Measurements from ENCODE around the gene BTNL9.

The BTNL9 gene

DNA sequence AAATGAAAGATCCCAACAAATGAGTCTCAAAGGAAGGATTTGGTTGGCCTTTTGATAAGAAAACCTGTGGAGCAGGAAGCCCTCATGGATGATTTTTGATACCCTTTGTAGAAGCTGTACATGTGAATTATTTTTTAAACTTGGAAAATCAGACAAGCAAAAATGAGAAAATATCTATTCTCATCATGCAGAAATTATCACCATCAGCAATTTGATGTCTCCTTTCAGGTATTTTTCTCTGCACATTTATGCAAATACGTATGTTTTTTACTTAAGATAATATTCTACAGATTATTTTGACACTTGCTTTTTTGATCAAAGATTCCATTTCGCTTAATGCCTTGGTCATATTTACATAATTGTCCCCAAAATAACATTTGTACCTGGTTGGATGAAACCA lies 7.2 kb downstream of the BTNL9 start:
- no peaks in the 10 kb centered on the region for H3K9me3 Mint-ChIP-seq
- no peaks in the 10 kb centered on the region for H3K36me3 Mint-ChIP-seq (ENCODE audit: low read depth)
- no peak overlapping the region for H3K4me3 Mint-ChIP-seq
- intact Hi-C loops (cut with micrococcal nuclease), result no loop called here
- H3K4me1 Mint-ChIP-seq (ENCODE audit: low read depth), result peaks cover 4% of the 10 kb centered on the region
- peaks cover 41% of the 10 kb centered on the region for H3K27me3 Mint-ChIP-seq
- no peak overlapping the region for H3K27ac Mint-ChIP-seq

DNA sequence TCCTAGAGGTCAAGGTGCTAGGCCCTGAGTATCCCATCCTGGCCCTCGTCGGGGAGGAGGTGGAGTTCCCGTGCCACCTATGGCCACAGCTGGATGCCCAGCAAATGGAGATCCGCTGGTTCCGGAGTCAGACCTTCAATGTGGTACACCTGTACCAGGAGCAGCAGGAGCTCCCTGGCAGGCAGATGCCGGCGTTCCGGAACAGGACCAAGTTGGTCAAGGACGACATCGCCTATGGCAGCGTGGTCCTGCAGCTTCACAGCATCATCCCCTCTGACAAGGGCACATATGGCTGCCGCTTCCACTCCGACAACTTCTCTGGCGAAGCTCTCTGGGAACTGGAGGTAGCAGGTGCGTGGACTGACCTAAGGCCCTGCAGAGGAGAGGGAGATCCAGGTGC lies 7.9 kb downstream of the BTNL9 start:
- intact Hi-C loops (cut with micrococcal nuclease), result no loop called here
- peaks cover 6% of the 10 kb centered on the region for H3K4me1 Mint-ChIP-seq (ENCODE audit: low read depth)
- H3K9me3 Mint-ChIP-seq, result no peaks in the 10 kb centered on the region
- no peaks in the 10 kb centered on the region for H3K36me3 Mint-ChIP-seq (ENCODE audit: low read depth)
- H3K27ac Mint-ChIP-seq, result no peak overlapping the region
- no peak overlapping the region for H3K4me3 Mint-ChIP-seq
- peaks cover 43% of the 10 kb centered on the region for H3K27me3 Mint-ChIP-seq

GRCh38 chr5:181050016-181050415 lies 9.9 kb downstream of the BTNL9 start:
- Mint-ChIP-seq H3K27ac (no peak overlapping the region), H3K9me3 (no peaks in the 10 kb centered on the region), H3K27me3 (peaks cover 60% of the 10 kb centered on the region)

DNA sequence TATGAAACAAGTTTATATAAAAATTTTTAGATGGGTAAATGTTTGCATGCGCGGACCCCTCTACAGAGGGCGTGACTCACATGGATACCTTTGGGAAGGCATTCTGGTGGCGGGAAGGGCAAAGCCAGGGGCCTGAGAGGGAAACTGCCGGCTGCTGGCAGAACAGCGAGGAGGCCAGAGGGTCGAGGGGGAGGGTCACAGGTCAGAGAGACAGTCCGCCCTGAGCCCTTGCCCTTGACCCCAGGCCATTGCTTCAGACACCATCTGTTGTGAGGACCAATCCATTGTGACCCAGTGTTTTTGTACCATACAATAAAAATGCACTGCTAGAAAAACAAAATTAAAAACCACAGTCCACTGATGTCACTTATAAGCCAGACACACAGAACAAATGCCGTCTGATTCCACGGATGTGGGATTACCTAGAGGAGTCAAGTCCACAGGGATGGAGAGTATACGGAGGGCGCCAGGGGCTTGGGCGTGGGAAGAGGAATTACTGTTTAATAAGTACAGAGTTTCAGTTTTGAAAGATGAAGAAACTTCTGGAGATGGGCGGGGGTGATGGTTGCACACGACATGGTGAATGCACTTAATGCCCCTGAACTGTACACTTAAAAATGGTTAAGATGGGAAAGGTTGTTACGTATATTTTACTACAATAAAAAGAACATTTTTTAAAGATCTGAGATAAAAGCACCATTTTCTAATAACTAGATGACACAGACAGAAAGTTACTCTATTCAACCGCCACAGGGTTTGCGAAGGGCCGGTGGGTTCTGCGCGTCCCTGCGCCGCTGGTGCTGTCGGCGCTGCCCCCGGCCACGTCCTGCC lies 12.0 kb downstream of the BTNL9 start:
- Mint-ChIP-seq H3K4me3 (peak overlapping the region; percentile 38), H3K27me3 (peaks cover 79% of the 10 kb centered on the region), H3K9me3 (no peaks in the 10 kb centered on the region), H3K4me1 (ENCODE audit: low read depth) (peaks cover 21% of the 10 kb centered on the region), H3K27ac (no peak overlapping the region), H3K36me3 (ENCODE audit: low read depth) (no peaks in the 10 kb centered on the region)
- intact Hi-C loops (cut with micrococcal nuclease), result no loop called here

More at GRCh38 chr5:181050016-181050415, 9.9 kb downstream of the BTNL9 start:
- Mint-ChIP-seq H3K36me3 (ENCODE audit: low read depth) (no peaks in the 10 kb centered on the region), H3K4me3 (no peak overlapping the region), H3K4me1 (ENCODE audit: low read depth) (peaks cover 21% of the 10 kb centered on the region)
- intact Hi-C loops (cut with micrococcal nuclease), result no loop called here

- Mint-ChIP-seq H3K4me1 (ENCODE audit: low read depth) (peaks cover 21% of the 10 kb centered on the region), H3K9me3 (no peaks in the 10 kb centered on the region), H3K36me3 (ENCODE audit: low read depth) (no peaks in the 10 kb centered on the region), H3K27ac (no peak overlapping the region), H3K27me3 (peaks cover 82% of the 10 kb centered on the region), H3K4me3 (peak overlapping the region; percentile 38)
- intact Hi-C loops (cut with micrococcal nuclease), result no loop called here
These were observed 12.8 kb downstream of the BTNL9 start for GRCh38 chr5:181052672-181053487.

DNA sequence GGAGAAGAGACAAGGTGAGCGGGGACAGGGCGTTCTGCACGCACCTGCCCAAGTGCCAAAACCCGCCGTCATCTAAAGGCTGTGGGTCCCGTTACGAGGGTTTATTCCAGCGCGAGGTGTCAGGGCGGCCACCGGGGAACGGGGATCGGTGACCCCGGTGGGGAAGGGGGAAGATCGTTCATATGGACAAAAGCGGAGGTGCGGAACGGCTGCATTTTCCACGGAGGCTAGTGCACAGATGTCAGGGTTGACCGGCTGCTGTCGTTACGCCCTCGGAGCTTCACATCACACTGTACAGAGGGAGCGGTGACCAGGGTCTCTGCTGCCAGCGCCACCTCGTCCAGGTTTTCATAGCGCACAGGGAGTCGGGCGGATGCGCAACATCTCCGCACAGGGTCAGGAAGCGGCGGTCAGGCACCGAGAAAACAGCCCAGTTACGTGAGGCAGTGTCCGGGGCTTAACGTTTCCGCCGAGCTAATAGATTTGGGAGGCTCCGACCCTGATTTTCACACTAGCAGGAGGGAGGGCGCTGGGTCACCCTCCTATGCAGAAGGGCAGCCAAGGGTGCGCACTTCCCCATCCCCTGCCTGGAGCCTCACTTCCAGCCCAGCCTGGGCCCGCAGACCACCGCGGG lies 13.5 kb downstream of the BTNL9 start:
- Mint-ChIP-seq H3K4me3 (peak overlapping the region; percentile 34), H3K4me1 (ENCODE audit: low read depth) (peaks cover 21% of the 10 kb centered on the region), H3K36me3 (ENCODE audit: low read depth) (no peaks in the 10 kb centered on the region), H3K9me3 (no peaks in the 10 kb centered on the region), H3K27ac (no peak overlapping the region), H3K27me3 (peaks cover 87% of the 10 kb centered on the region)
- intact Hi-C loops (cut with micrococcal nuclease), result no loop called here

DNA sequence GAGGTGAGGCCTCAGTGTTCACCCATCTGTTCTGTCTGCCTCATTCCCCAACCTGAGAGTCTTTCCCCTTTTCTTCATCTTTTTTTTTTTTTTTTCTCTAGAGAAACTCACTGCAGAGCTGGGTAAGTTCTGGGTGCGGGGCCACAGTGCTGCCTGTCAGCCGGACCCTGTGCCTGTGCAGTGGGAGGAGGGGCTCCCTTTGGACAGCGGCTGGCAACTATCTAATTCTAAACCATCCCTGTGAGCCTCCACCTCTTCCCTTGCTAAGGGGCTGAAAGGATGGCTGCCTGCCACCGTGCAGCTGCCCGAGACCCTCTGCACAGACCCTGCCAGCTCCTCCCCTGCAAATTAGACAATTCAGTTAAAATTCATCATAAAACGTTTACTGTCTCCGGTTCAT lies 14.1 kb downstream of the BTNL9 start:
- no peaks in the 10 kb centered on the region for H3K9me3 Mint-ChIP-seq
- H3K4me3 Mint-ChIP-seq, result no peak overlapping the region
- intact Hi-C loops (cut with micrococcal nuclease), result no loop called here
- no peaks in the 10 kb centered on the region for H3K36me3 Mint-ChIP-seq (ENCODE audit: low read depth)
- peaks cover 21% of the 10 kb centered on the region for H3K4me1 Mint-ChIP-seq (ENCODE audit: low read depth)
- no peak overlapping the region for H3K27ac Mint-ChIP-seq
- H3K27me3 Mint-ChIP-seq, result peaks cover 90% of the 10 kb centered on the region

- no peaks in the 10 kb centered on the region for H3K9me3 Mint-ChIP-seq
- no peak overlapping the region for H3K27ac Mint-ChIP-seq
- H3K4me3 Mint-ChIP-seq, result no peak overlapping the region
- peaks cover 21% of the 10 kb centered on the region for H3K4me1 Mint-ChIP-seq (ENCODE audit: low read depth)
- no peaks in the 10 kb centered on the region for H3K36me3 Mint-ChIP-seq (ENCODE audit: low read depth)
- intact Hi-C loops (cut with micrococcal nuclease), result no loop called here
- H3K27me3 Mint-ChIP-seq, result peaks cover 90% of the 10 kb centered on the region
These were observed 14.9 kb downstream of the BTNL9 start for GRCh38 chr5:181054871-181055459.

GRCh38 chr5:181056431-181056830 lies 16.4 kb downstream of the BTNL9 start:
- Mint-ChIP-seq H3K27ac (no peak overlapping the region), H3K4me3 (no peak overlapping the region), H3K36me3 (ENCODE audit: low read depth) (no peaks in the 10 kb centered on the region), H3K4me1 (ENCODE audit: low read depth) (peaks cover 21% of the 10 kb centered on the region), H3K9me3 (no peaks in the 10 kb centered on the region), H3K27me3 (peaks cover 91% of the 10 kb centered on the region)
- intact Hi-C loops (cut with micrococcal nuclease), result no loop called here

GRCh38 chr5:181058321-181058720 lies 18.3 kb downstream of the BTNL9 start:
- Mint-ChIP-seq H3K27me3 (peaks cover 94% of the 10 kb centered on the region), H3K9me3 (peaks cover 3% of the 10 kb centered on the region), H3K27ac (no peak overlapping the region), H3K4me1 (ENCODE audit: low read depth) (peaks cover 13% of the 10 kb centered on the region), H3K36me3 (ENCODE audit: low read depth) (no peaks in the 10 kb centered on the region), H3K4me3 (no peak overlapping the region)
- intact Hi-C loops (cut with micrococcal nuclease), result no loop called here

DNA sequence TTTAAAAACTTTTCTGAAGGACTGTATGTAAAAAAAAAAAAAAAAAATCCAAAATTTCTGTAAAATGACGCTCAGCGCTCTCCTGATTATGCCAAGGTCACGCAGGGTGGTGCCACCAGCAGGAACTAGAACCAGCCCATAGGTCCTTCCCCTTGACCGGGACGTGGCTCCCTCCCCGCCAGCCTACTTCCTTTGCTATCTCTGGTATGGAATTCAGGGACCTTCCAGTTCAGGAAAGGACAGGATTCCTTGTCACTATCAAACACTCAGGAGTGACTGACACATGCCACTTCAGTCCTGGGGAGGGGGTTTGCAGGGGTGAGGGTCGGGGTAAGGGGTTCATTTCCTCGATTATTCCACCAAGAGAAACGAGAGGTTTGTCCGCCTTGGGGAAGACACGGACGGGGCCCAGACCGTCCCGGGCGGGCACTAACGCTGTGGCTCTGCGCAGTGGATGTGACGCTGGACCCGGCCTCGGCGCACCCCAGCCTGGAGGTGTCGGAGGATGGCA lies 18.8 kb downstream of the BTNL9 start:
- intact Hi-C loops (cut with micrococcal nuclease), result no loop called here
- peaks cover 8% of the 10 kb centered on the region for H3K9me3 Mint-ChIP-seq
- no peak overlapping the region for H3K4me3 Mint-ChIP-seq
- H3K36me3 Mint-ChIP-seq (ENCODE audit: low read depth), result no peaks in the 10 kb centered on the region
- peaks cover 90% of the 10 kb centered on the region for H3K27me3 Mint-ChIP-seq
- H3K4me1 Mint-ChIP-seq (ENCODE audit: low read depth), result peaks cover 7% of the 10 kb centered on the region
- H3K27ac Mint-ChIP-seq, result no peak overlapping the region

DNA sequence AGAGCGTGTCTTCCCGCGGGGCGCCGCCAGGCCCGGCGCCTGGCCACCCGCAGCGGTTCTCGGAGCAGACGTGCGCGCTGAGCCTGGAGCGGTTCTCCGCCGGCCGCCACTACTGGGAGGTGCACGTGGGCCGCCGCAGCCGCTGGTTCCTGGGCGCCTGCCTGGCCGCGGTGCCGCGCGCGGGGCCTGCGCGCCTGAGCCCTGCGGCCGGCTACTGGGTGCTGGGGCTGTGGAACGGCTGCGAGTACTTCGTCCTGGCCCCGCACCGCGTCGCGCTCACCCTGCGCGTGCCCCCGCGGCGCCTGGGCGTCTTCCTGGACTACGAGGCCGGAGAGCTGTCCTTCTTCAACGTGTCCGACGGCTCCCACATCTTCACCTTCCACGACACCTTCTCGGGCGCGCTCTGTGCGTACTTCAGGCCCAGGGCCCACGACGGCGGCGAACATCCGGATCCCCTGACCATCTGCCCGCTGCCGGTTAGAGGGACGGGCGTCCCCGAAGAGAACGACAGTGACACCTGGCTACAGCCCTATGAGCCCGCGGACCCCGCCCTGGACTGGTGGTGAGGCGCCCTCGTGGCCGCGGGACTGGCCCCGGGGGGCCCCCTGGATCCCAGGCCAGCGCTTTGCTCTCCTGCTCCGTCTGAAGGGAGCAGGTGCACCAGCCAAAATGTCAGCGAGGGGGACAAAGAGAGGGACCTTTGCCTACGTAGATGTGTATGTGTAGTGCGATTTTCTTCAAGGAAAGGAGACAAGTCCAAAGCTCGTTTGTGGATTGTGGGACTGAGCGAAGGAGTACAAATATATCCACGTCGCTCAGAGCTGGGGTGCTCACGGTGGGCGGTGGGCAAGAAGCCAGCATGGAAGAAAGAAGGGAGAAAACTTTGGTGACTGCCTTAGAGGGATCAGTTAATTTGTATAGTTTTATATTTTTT lies 19.5 kb downstream of the BTNL9 start:
- Mint-ChIP-seq H3K4me1 (ENCODE audit: low read depth) (peaks cover under 1% of the 10 kb centered on the region), H3K36me3 (ENCODE audit: low read depth) (no peaks in the 10 kb centered on the region), H3K27me3 (peaks cover 88% of the 10 kb centered on the region), H3K9me3 (peaks cover 8% of the 10 kb centered on the region), H3K4me3 (no peak overlapping the region), H3K27ac (no peak overlapping the region)
- intact Hi-C loops (cut with micrococcal nuclease), result no loop called here

DNA sequence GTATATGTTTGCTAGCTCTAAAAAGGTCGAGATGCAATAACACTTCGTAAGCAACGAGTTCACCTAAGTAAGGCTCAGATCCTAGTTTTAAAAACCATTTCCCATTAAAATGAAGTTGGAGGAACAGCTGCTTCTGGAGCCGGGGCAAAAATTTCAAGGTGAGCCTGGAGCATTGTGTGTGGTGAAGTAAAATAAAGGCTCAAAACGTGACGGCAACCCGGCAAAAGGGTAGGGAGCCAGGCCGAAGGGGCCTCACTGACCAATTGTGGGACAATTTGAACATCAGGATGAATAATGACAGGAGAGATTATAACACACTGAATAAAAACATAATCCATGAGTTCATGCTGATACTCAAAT lies 20.1 kb downstream of the BTNL9 start:
- intact Hi-C loops (cut with micrococcal nuclease), result no loop called here
- no peaks in the 10 kb centered on the region for H3K4me1 Mint-ChIP-seq (ENCODE audit: low read depth)
- no peak overlapping the region for H3K4me3 Mint-ChIP-seq
- no peak overlapping the region for H3K27ac Mint-ChIP-seq
- H3K27me3 Mint-ChIP-seq, result peaks cover 82% of the 10 kb centered on the region
- peaks cover 8% of the 10 kb centered on the region for H3K9me3 Mint-ChIP-seq
- no peaks in the 10 kb centered on the region for H3K36me3 Mint-ChIP-seq (ENCODE audit: low read depth)

Data from dendritic cell treated with granulocyte-macrophage colony-stimulating factor and Interleukin-4, amounts not matched to agents 40 ng/mL and 50 ng/mL, for 4 days (primary cell).